ENCODE results near the gene NLRP5.

The NLRP5 gene

DNA sequence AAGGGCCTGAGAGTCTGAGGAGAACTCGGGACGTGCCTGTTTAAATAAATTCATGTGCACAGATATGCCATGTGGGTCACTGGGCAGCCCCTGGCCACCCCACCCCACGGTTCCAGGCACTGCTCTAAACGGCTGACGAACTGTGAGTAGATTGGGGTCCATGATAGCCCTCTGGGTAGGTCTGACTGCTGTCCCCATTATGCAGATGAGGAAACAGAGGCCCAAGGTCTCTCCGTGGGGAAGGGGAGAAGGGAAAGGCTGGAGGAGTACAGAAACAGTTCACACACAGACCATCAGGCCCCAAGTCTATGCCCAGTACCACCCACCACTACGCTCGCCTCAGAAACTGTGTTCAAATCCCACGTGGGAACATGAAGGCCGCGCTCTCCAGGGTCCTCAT is 120.4 kb downstream of the NLRP5 start:
- no peak overlapping the region for H2AFZ ChIP-seq (ENCODE audit: low read length, unreplicated experiment)
- H3K4me1 ChIP-seq (ENCODE audit: control insufficient read depth, insufficient read depth, low read length, unreplicated experiment), result peaks cover 26% of the 10 kb centered on the region
- H3K36me3 ChIP-seq (ENCODE audit: insufficient read depth, low read length), result no peaks in the 10 kb centered on the region
- H3K27ac ChIP-seq (ENCODE audit: low read depth, low read length), result no peak overlapping the region
- peaks cover 67% of the 10 kb centered on the region for H3K79me2 ChIP-seq (ENCODE audit: control insufficient read depth, insufficient read depth, low read length, unreplicated experiment)
- no peaks in the 10 kb centered on the region for H3K27me3 ChIP-seq (ENCODE audit: insufficient read depth, low read length)
- H3K4me3 ChIP-seq (ENCODE audit: low read depth, low read length), result no peak overlapping the region

DNA sequence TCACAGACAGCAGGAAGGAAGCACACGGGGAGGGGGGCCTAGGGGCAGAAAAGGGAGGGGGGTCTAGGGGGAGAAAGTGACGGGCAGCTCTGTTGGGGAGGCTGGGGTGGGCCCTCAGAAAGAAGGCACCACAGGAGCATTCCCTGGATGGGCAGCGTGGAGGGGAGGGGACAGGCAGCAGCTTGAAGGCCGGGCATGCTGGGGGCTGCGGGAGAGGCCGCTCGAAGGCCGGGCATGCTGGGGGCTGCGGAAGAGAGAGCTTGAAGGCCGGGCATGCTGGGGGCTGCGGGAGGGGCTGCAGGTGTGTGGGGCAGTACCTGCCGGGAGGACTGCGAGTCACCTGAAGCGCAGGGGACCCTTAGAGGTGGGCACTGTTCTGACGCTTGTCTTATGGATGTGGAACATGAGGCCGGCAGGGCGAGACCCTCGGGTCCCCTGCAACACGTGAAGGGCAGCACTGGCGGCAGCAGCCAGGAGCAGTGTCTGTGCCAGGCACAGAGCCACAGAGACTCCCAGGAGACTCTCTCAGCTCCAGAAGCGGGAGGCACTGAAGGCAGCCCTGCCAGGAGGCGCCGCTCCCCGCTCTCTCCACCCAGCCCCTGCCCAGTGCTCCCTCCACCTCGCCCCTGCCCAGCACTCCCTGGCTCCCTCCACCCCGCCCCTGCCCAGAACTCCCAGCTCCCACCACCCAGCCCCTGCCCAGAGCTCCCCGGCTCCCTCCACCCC is 121.2 kb downstream of the NLRP5 start:
- Histone ChIP-seq H3K4me3 (ENCODE audit: low read depth, low read length) (no peak overlapping the region), H3K79me2 (ENCODE audit: control insufficient read depth, insufficient read depth, low read length, unreplicated experiment) (peaks cover 72% of the 10 kb centered on the region), H3K36me3 (ENCODE audit: insufficient read depth, low read length) (no peaks in the 10 kb centered on the region), H3K4me1 (ENCODE audit: control insufficient read depth, insufficient read depth, low read length, unreplicated experiment) (peaks cover 26% of the 10 kb centered on the region), H3K27ac (ENCODE audit: low read depth, low read length) (no peak overlapping the region), H3K27me3 (ENCODE audit: insufficient read depth, low read length) (no peaks in the 10 kb centered on the region), H2AFZ (ENCODE audit: low read length, unreplicated experiment) (no peak overlapping the region)

GRCh38 chr19:56108447-56109195 is 122.0 kb downstream of the NLRP5 start:
- Histone ChIP-seq H3K4me3 (ENCODE audit: low read depth, low read length) (no peak overlapping the region), H3K27me3 (ENCODE audit: insufficient read depth, low read length) (no peaks in the 10 kb centered on the region), H3K27ac (ENCODE audit: low read depth, low read length) (no peak overlapping the region), H3K4me1 (ENCODE audit: control insufficient read depth, insufficient read depth, low read length, unreplicated experiment) (peaks cover 26% of the 10 kb centered on the region), H3K79me2 (ENCODE audit: control insufficient read depth, insufficient read depth, low read length, unreplicated experiment) (peaks cover 72% of the 10 kb centered on the region), H3K36me3 (ENCODE audit: insufficient read depth, low read length) (no peaks in the 10 kb centered on the region), H2AFZ (ENCODE audit: low read length, unreplicated experiment) (no peak overlapping the region)

GRCh38 chr19:56109226-56109625 is 122.7 kb downstream of the NLRP5 start:
- peaks cover 77% of the 10 kb centered on the region for H3K79me2 ChIP-seq (ENCODE audit: control insufficient read depth, insufficient read depth, low read length, unreplicated experiment)
- no peak overlapping the region for H2AFZ ChIP-seq (ENCODE audit: low read length, unreplicated experiment)
- no peak overlapping the region for H3K4me3 ChIP-seq (ENCODE audit: low read depth, low read length)
- peaks cover 26% of the 10 kb centered on the region for H3K4me1 ChIP-seq (ENCODE audit: control insufficient read depth, insufficient read depth, low read length, unreplicated experiment)
- H3K27ac ChIP-seq (ENCODE audit: low read depth, low read length), result no peak overlapping the region
- H3K36me3 ChIP-seq (ENCODE audit: insufficient read depth, low read length), result no peaks in the 10 kb centered on the region
- H3K27me3 ChIP-seq (ENCODE audit: insufficient read depth, low read length), result no peaks in the 10 kb centered on the region

DNA sequence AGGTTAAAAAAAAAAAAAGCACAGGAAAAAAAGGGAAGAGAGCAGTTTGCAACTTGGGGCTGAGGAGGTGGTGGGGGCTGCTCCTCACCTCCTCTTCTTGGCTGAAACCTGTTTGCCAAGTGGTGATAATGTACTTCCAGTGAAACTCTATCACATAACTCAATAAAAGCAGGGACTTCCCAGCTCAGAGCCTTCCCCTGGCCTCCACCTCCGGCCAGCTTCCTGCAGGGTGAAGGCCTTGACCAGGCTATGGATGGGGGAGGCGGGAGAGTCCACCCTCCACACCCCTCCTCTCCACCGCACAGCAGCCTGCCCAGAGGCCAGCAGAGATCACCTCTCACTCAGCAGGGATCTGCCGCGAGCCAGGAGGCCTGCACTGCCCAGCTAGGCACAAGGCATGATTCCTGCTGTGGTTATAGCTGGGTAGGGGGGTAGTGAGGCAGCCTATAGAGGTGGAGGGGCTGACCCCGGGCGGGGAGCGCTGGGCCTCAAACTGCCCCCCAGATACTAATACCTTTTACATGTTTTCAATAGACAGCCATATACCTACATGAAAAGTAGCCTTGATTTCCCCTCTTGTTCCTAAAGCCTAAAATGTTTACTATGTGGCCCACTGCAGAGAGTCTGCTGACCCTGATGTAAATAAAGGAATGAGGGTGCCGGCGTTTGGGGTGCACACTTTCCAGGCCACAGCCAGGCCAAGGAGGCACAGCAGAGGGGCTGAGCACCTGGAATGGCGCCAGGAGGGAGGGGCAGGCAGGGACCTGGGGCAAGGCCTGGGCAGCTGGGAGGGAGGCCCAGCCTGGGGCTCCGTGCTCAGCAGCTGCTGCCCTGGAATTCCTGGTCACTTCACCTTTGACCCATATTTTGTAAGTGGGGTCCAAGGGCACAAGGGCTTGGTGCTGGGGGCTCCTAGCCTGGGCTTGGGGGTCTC is 124.2 kb downstream of the NLRP5 start:
- Histone ChIP-seq H3K27ac (ENCODE audit: low read depth, low read length) (no peak overlapping the region), H3K79me2 (ENCODE audit: control insufficient read depth, insufficient read depth, low read length, unreplicated experiment) (peaks cover 76% of the 10 kb centered on the region), H2AFZ (ENCODE audit: low read length, unreplicated experiment) (no peak overlapping the region), H3K36me3 (ENCODE audit: insufficient read depth, low read length) (no peaks in the 10 kb centered on the region), H3K4me3 (ENCODE audit: low read depth, low read length) (no peak overlapping the region), H3K27me3 (ENCODE audit: insufficient read depth, low read length) (no peaks in the 10 kb centered on the region), H3K4me1 (ENCODE audit: control insufficient read depth, insufficient read depth, low read length, unreplicated experiment) (peaks cover 26% of the 10 kb centered on the region)
